H9 (cell line): ENCODE measurements around the gene SETBP1. TPM values are rescaled to one million over a fixed set of nuclear protein-coding genes. Genes with fewer than 3 reads are reported as not detected.

Experiments used
- DNase-seq: peaks from one replicate; pipeline ENCODE4 v3.0.0-alpha.2; 2017
- H2AFZ ChIP-seq: one replicate; pipeline ENCODE4 v1.6.1; 2013; ENCODE audit warnings: mild to moderate bottlenecking, low read length, control low read depth, moderate library complexity
- H2AK5ac ChIP-seq: 2 replicates; pipeline ENCODE4 v1.6.1; 2013; ENCODE audit warnings: low read length, control low read depth, mixed read lengths; ENCODE audit not compliant: insufficient read length
- H2BK120ac ChIP-seq: one replicate; pipeline ENCODE4 v1.6.1; 2013; ENCODE audit warnings: low read depth, mild to moderate bottlenecking, low read length, control low read depth, inconsistent platforms; ENCODE audit not compliant: poor library complexity, severe bottlenecking
- H2BK12ac ChIP-seq: 2 replicates; pipeline ENCODE4 v1.6.1; 2013; ENCODE audit warnings: low read length, control low read depth, mixed read lengths, low read depth; ENCODE audit not compliant: insufficient read length
- H2BK15ac ChIP-seq: 2 replicates; pipeline ENCODE4 v1.6.1; 2013; ENCODE audit warnings: low read depth, low read length, control low read depth
- H2BK20ac ChIP-seq: one replicate; pipeline ENCODE4 v1.6.1; 2013; ENCODE audit warnings: low read depth, mild to moderate bottlenecking, low read length, control low read depth, inconsistent platforms; ENCODE audit not compliant: poor library complexity, severe bottlenecking
- H2BK5ac ChIP-seq: 2 replicates; pipeline ENCODE4 v1.6.1; 2013; ENCODE audit warnings: low read length, control low read depth, mixed read lengths; ENCODE audit not compliant: insufficient read length
- H3K14ac ChIP-seq: 2 replicates; pipeline ENCODE4 v1.6.1; 2013; ENCODE audit warnings: low read length, control low read depth; ENCODE audit not compliant: insufficient read depth
- H3K18ac ChIP-seq: 2 replicates; pipeline ENCODE4 v1.6.1; 2013; ENCODE audit warnings: low read depth, mild to moderate bottlenecking, mixed read lengths, low read length, control low read depth; ENCODE audit not compliant: insufficient read length
- H3K23ac ChIP-seq: 2 replicates; pipeline ENCODE4 v1.6.1; 2013; ENCODE audit warnings: low read length, control low read depth, mixed read lengths, low read depth; ENCODE audit not compliant: insufficient read length
- H3K23me2 ChIP-seq: 2 replicates; pipeline ENCODE4 v1.6.1; 2013; ENCODE audit warnings: low read depth, mild to moderate bottlenecking, mixed read lengths, low read length, control low read depth; ENCODE audit not compliant: insufficient read length, poor library complexity, severe bottlenecking
- H3K27ac ChIP-seq: 2 replicates; pipeline ENCODE4 v1.5.1; 2013; ENCODE audit warnings: low read length, control low read depth, mixed read lengths, low read depth; ENCODE audit not compliant: insufficient read length
- H3K27me3 ChIP-seq: 2 replicates; pipeline ENCODE4 v1.6.1; 2013; ENCODE audit warnings: low read length, control low read depth, inconsistent platforms; ENCODE audit not compliant: insufficient read depth
- H3K4ac ChIP-seq: 2 replicates; pipeline ENCODE4 v1.6.1; 2013; ENCODE audit warnings: low read depth, mild to moderate bottlenecking, control low read depth, inconsistent platforms, low read length, moderate library complexity
- H3K4me1 ChIP-seq: 2 replicates; pipeline ENCODE4 v1.6.1; 2013; ENCODE audit warnings: low read length, control low read depth, inconsistent platforms; ENCODE audit not compliant: insufficient read depth
- H3K4me2 ChIP-seq: 2 replicates; pipeline ENCODE4 v1.6.1; 2013; ENCODE audit warnings: low read length, control low read depth, mixed read lengths; ENCODE audit not compliant: insufficient read length, insufficient read depth
- H3K56ac ChIP-seq: 2 replicates; pipeline ENCODE4 v1.6.1; 2013; ENCODE audit warnings: low read depth, mild to moderate bottlenecking, mixed read lengths, low read length, control low read depth; ENCODE audit not compliant: insufficient read length
- H3K79me1 ChIP-seq: 2 replicates; pipeline ENCODE4 v1.6.1; 2013; ENCODE audit warnings: low read depth, mild to moderate bottlenecking, moderate library complexity, low read length, control low read depth, inconsistent platforms; ENCODE audit not compliant: insufficient read depth, poor library complexity, severe bottlenecking
- H3K79me2 ChIP-seq: 2 replicates; pipeline ENCODE4 v1.6.1; 2013; ENCODE audit warnings: low read length, control low read depth, inconsistent platforms; ENCODE audit not compliant: insufficient read depth
- H3K9ac ChIP-seq: 2 replicates; pipeline ENCODE4 v1.6.1; 2013; ENCODE audit warnings: low read length, control low read depth, mixed read lengths; ENCODE audit not compliant: insufficient read length; ENCODE audit errors: extremely low read depth
- H3K9me3 ChIP-seq: one replicate; pipeline ENCODE4 v1.6.1; 2013; ENCODE audit warnings: low read depth, low read length, inconsistent platforms; ENCODE audit not compliant: control insufficient read depth
- H3T11ph ChIP-seq: one replicate; pipeline ENCODE4 v1.6.1; 2013; ENCODE audit warnings: mild to moderate bottlenecking, low read length, control low read depth, inconsistent platforms
- H4K20me1 ChIP-seq: one replicate; pipeline ENCODE4 v1.6.1; 2013; ENCODE audit not compliant: control insufficient read depth, insufficient read length, insufficient read depth
- H4K5ac ChIP-seq: 2 replicates; pipeline ENCODE4 v1.6.1; 2013; ENCODE audit warnings: low read depth, mild to moderate bottlenecking, mixed read lengths, low read length, control low read depth; ENCODE audit not compliant: insufficient read length
- H4K8ac ChIP-seq: replicated peaks from 2 replicates; pipeline ENCODE4 v1.6.1; 2013; ENCODE audit warnings: low read length, control low read depth, mixed read lengths, low read depth; ENCODE audit not compliant: insufficient read length
- H4K91ac ChIP-seq: 2 replicates; pipeline ENCODE4 v1.6.1; 2013; ENCODE audit warnings: low read depth, mild to moderate bottlenecking, moderate library complexity, mixed read lengths, low read length, control low read depth; ENCODE audit not compliant: insufficient read length
- H3K27ac Mint-ChIP-seq, 3 experiments: 2 replicates in 2 of 3; 3 replicates in 1 of 3; pipeline ENCODE4 v1.8.0; 2020 to 2021; ENCODE audit warnings: mixed read lengths in 3 of 3, mild to moderate bottlenecking in 1 of 3, moderate library complexity in 1 of 3
- H3K27me3 Mint-ChIP-seq: 2 replicates; pipeline ENCODE4 v1.8.0; 2021; ENCODE audit warnings: low read depth, mild to moderate bottlenecking, moderate library complexity, mixed read lengths
- H3K36me3 Mint-ChIP-seq, 3 experiments: 2 replicates in 2 of 3; 3 replicates in 1 of 3; pipeline ENCODE4 v1.8.0; 2020 to 2021; ENCODE audit warnings: low read depth in 3 of 3, mixed read lengths in 3 of 3; ENCODE audit not compliant: insufficient read depth in 1 of 3
- H3K4me1 Mint-ChIP-seq, 2 experiments: 2 replicates each; pipeline ENCODE4 v1.8.0; 2020; ENCODE audit warnings: mixed read lengths in 2 of 2
- H3K4me3 Mint-ChIP-seq, 2 experiments: 2 replicates in 1 of 2; 3 replicates in 1 of 2; pipeline ENCODE4 v1.8.0; 2020 to 2021; ENCODE audit warnings: mild to moderate bottlenecking in 2 of 2, mixed read lengths in 2 of 2, moderate library complexity in 1 of 2
- H3K9me3 Mint-ChIP-seq, 2 experiments: 2 replicates in 1 of 2; 3 replicates in 1 of 2; pipeline ENCODE4 v1.8.0; 2020; ENCODE audit warnings: mild to moderate bottlenecking in 2 of 2, mixed read lengths in 2 of 2, moderate library complexity in 1 of 2
- WGBS: extraction: QIAGEN DNeasy Blood & Tissue Kit; methylation state at CpG from one replicate; pipeline ENCODE4 v1.1.7; 2013; ENCODE audit warnings: missing lambda C conversion rate, low lambda C conversion rate, mixed read lengths; ENCODE audit not compliant: insufficient read length; ENCODE audit errors: extremely low coverage; 5-methylcytosine and 5-hydroxymethylcytosine counted together
- total RNA-seq: library from RNA; stranded (reverse); gene quantifications from 2 replicates; pipeline ENCODE4 v1.2.1, GENCODE V29; 2021
- TF ChIP-seq, protein P1 (sequence below): fragments of 200-600 bp; sonication (generic); conservative IDR thresholded peaks from 3 replicates; pipeline ENCODE4 v1.8.0; 2021; ENCODE audit warnings: antibody characterized with exemption, mild to moderate bottlenecking

SETBP1 gene
- total RNA-seq, 1 experiment from 2014 or later, result 4.6 TPM

DNA sequence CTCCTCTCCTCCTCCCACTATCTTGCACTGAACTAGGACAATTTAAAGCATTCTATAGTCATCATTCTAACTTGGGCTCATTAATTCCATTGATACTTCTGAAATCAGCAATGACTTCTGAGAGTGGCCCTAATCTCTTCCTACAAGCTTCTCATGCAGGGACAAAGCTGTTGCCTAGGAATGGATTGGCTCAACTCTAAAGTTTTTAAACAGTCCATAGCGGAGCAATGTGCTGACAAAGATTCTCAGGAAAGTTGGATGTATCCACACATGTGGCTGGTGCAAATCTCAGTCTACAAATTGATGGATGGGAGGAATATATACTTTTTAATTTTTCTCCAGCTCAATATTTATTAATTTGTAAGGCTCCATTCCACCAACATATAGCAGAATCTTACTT is 388.9 kb downstream of the SETBP1 start:
- WGBS, result no CpG with 5 or more reads among the region's 1 CpG
- no peak overlapping the region for H3T11ph ChIP-seq

More for the DNA sequence above, 388.9 kb downstream of the SETBP1 start:
- H2BK5ac ChIP-seq, result no peak overlapping the region
- H2BK120ac ChIP-seq, result no peak overlapping the region
- H3K18ac ChIP-seq, result no peak overlapping the region
- H4K8ac ChIP-seq, result no peak overlapping the region
- H4K5ac ChIP-seq, result no peak overlapping the region
- TF ChIP-seq, protein P1, sequence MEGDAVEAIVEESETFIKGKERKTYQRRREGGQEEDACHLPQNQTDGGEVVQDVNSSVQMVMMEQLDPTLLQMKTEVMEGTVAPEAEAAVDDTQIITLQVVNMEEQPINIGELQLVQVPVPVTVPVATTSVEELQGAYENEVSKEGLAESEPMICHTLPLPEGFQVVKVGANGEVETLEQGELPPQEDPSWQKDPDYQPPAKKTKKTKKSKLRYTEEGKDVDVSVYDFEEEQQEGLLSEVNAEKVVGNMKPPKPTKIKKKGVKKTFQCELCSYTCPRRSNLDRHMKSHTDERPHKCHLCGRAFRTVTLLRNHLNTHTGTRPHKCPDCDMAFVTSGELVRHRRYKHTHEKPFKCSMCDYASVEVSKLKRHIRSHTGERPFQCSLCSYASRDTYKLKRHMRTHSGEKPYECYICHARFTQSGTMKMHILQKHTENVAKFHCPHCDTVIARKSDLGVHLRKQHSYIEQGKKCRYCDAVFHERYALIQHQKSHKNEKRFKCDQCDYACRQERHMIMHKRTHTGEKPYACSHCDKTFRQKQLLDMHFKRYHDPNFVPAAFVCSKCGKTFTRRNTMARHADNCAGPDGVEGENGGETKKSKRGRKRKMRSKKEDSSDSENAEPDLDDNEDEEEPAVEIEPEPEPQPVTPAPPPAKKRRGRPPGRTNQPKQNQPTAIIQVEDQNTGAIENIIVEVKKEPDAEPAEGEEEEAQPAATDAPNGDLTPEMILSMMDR, result no peak
- no peak overlapping the region for H3K27ac ChIP-seq
- H3K23me2 ChIP-seq, result no peaks in the 10 kb centered on the region
- no peak overlapping the region for H3K4ac ChIP-seq
- no peaks in the 10 kb centered on the region for H3K4me1 ChIP-seq
- no peaks in the 10 kb centered on the region for H4K20me1 ChIP-seq
- Mint-ChIP-seq H3K27me3 (no peaks in the 10 kb centered on the region; the same call in 1 of the 2 replicates), H3K9me3 (no peaks in the 10 kb centered on the region), H3K27ac (no peak overlapping the region), H3K36me3 (no peaks in the 10 kb centered on the region), H3K4me3 (no peak overlapping the region), H3K4me1 (no peaks in the 10 kb centered on the region)
- H2BK15ac ChIP-seq, result no peak overlapping the region
- no peak overlapping the region for H2BK20ac ChIP-seq
- H3K27me3 ChIP-seq, result no peaks in the 10 kb centered on the region
- no peak overlapping the region for H3K14ac ChIP-seq
- no peak for DNase-seq
- H3K9ac ChIP-seq, result no peak overlapping the region
- no peak overlapping the region for H4K91ac ChIP-seq
- H3K56ac ChIP-seq, result no peak overlapping the region
- no peaks in the 10 kb centered on the region for H3K9me3 ChIP-seq
- H3K79me2 ChIP-seq, result no peaks in the 10 kb centered on the region
- H3K4me2 ChIP-seq, result no peak overlapping the region
- H2AK5ac ChIP-seq, result no peak overlapping the region
- no peak overlapping the region for H2BK12ac ChIP-seq
- no peak overlapping the region for H3K23ac ChIP-seq
- no peaks in the 10 kb centered on the region for H3K79me1 ChIP-seq
- no peak overlapping the region for H2AFZ ChIP-seq
